Stimulated activated effector memory CD8-positive, alpha-beta T cell treated with anti-CD3 and anti-CD28 coated beads, Interleukin-12 subunit alpha, Interleukin-12 subunit beta, amount 100 ng/mL, for 72 hours (primary cell): Measurements from ENCODE around the gene TMEM63B.

Experiments used
- ATAC-seq: fragments of 150-1000 bp; cut with Tn5 transposase; 2 replicates; pipeline ENCODE4 v1.10.0; 2021
- DNase-seq, 2 donors: peaks; one replicate each; pipeline ENCODE4 v3.0.0; 2021 to 2022; ENCODE audit warnings: low spot score in 2 of 2
- H3K27ac Mint-ChIP-seq: one replicate; pipeline ENCODE4 v1.8.0; 2022; ENCODE audit warnings: mild to moderate bottlenecking, mixed read lengths
- H3K36me3 Mint-ChIP-seq: one replicate; pipeline ENCODE4 v1.8.0; 2022; ENCODE audit warnings: mild to moderate bottlenecking, mixed read lengths
- H3K4me1 Mint-ChIP-seq: one replicate; pipeline ENCODE4 v1.8.0; 2022; ENCODE audit warnings: mixed read lengths
- H3K4me3 Mint-ChIP-seq: one replicate; pipeline ENCODE4 v1.8.0; 2022; ENCODE audit warnings: mild to moderate bottlenecking, mixed read lengths
- H3K9me3 Mint-ChIP-seq: one replicate; pipeline ENCODE4 v1.8.0; 2022; ENCODE audit warnings: mixed read lengths

TMEM63B gene

GRCh38 chr6:44122801-44123200 lies 4.6 kb upstream of the TMEM63B start:
- Mint-ChIP-seq H3K27ac (no peak overlapping the region), H3K4me3 (peak overlapping the region; percentile 17), H3K9me3 (no peaks in the 10 kb centered on the region), H3K36me3 (peaks cover 24% of the 10 kb centered on the region), H3K4me1 (peaks cover 69% of the 10 kb centered on the region)
- ATAC-seq = no peak
- no peak for DNase-seq

GRCh38 chr6:44123544-44123943 lies 3.8 kb upstream of the TMEM63B start:
- peaks cover 31% of the 10 kb centered on the region for H3K36me3 Mint-ChIP-seq
- DNase-seq = no peak

GRCh38 chr6:44126320-44127149 lies 819 bp upstream of the TMEM63B start:
- H3K36me3 Mint-ChIP-seq = peaks cover 25% of the 10 kb centered on the region
- peaks cover 60% of the 10 kb centered on the region for H3K4me1 Mint-ChIP-seq
- H3K9me3 Mint-ChIP-seq = no peaks in the 10 kb centered on the region
- DNase-seq (peak; percentile 61 to 89), ATAC-seq (peak; percentile 90)
- peak overlapping the region; percentile 83 for H3K4me3 Mint-ChIP-seq
- H3K27ac Mint-ChIP-seq = peak overlapping the region; percentile 96

More at GRCh38 chr6:44123544-44123943, 3.8 kb upstream of the TMEM63B start:
- Mint-ChIP-seq H3K27ac (no peak overlapping the region), H3K9me3 (no peaks in the 10 kb centered on the region), H3K4me3 (peak overlapping the region; percentile 17), H3K4me1 (peaks cover 71% of the 10 kb centered on the region)
- ATAC-seq = no peak

GRCh38 chr6:44128020-44128917 lies 915 bp downstream of the TMEM63B start:
- peaks cover 25% of the 10 kb centered on the region for H3K36me3 Mint-ChIP-seq
- H3K4me1 Mint-ChIP-seq = peaks cover 56% of the 10 kb centered on the region
- H3K4me3 Mint-ChIP-seq = peak overlapping the region; percentile 83
- ATAC-seq (no peak), DNase-seq (peak; percentile 18 to 60)
- no peaks in the 10 kb centered on the region for H3K9me3 Mint-ChIP-seq
- H3K27ac Mint-ChIP-seq = peak overlapping the region; percentile 96

GRCh38 chr6:44129841-44130322 lies 2.5 kb downstream of the TMEM63B start:
- ATAC-seq (no peak), DNase-seq (no peak)
- peaks cover 54% of the 10 kb centered on the region for H3K4me1 Mint-ChIP-seq
- peak overlapping the region; percentile 83 for H3K4me3 Mint-ChIP-seq
- no peak overlapping the region for H3K27ac Mint-ChIP-seq
- no peaks in the 10 kb centered on the region for H3K9me3 Mint-ChIP-seq
- H3K36me3 Mint-ChIP-seq = peaks cover 25% of the 10 kb centered on the region

GRCh38 chr6:44131892-44132291 lies 4.5 kb downstream of the TMEM63B start:
- DNase-seq = no peak
- Mint-ChIP-seq H3K4me3 (no peak overlapping the region), H3K27ac (no peak overlapping the region), H3K4me1 (peaks cover 52% of the 10 kb centered on the region), H3K9me3 (no peaks in the 10 kb centered on the region), H3K36me3 (peaks cover 23% of the 10 kb centered on the region)
- no peak for ATAC-seq

GRCh38 chr6:44132476-44132875 lies 5.1 kb downstream of the TMEM63B start:
- DNase-seq (no peak), ATAC-seq (no peak)
- H3K27ac Mint-ChIP-seq = no peak overlapping the region
- H3K4me3 Mint-ChIP-seq = no peak overlapping the region
- peaks cover 20% of the 10 kb centered on the region for H3K36me3 Mint-ChIP-seq
- H3K4me1 Mint-ChIP-seq = peaks cover 52% of the 10 kb centered on the region
- no peaks in the 10 kb centered on the region for H3K9me3 Mint-ChIP-seq

- Mint-ChIP-seq H3K9me3 (no peaks in the 10 kb centered on the region), H3K4me3 (no peak overlapping the region), H3K36me3 (peaks cover 13% of the 10 kb centered on the region), H3K27ac (peak overlapping the region; percentile 73), H3K4me1 (peaks cover 49% of the 10 kb centered on the region)
- DNase-seq (no peak), ATAC-seq (no peak)
Observed at GRCh38 chr6:44133003-44133931, 5.9 kb downstream of the TMEM63B start.

GRCh38 chr6:44133981-44134711 lies 6.8 kb downstream of the TMEM63B start:
- H3K27ac Mint-ChIP-seq = peak overlapping the region; percentile 80
- peaks cover 18% of the 10 kb centered on the region for H3K36me3 Mint-ChIP-seq
- peak; percentile 8 for ATAC-seq

GRCh38 chr6:44135173-44135758 lies 7.9 kb downstream of the TMEM63B start:
- Mint-ChIP-seq H3K4me3 (no peak overlapping the region), H3K9me3 (no peaks in the 10 kb centered on the region), H3K27ac (peak overlapping the region; percentile 80), H3K36me3 (peaks cover 24% of the 10 kb centered on the region), H3K4me1 (peaks cover 39% of the 10 kb centered on the region)
- DNase-seq (no peak), ATAC-seq (no peak)

More at GRCh38 chr6:44133981-44134711, 6.8 kb downstream of the TMEM63B start:
- Mint-ChIP-seq H3K4me3 (no peak overlapping the region), H3K4me1 (peaks cover 45% of the 10 kb centered on the region), H3K9me3 (no peaks in the 10 kb centered on the region)
- DNase-seq = no peak

- peak overlapping the region; percentile 68 for H3K27ac Mint-ChIP-seq
- DNase-seq (no peak), ATAC-seq (no peak)
- no peak overlapping the region for H3K4me3 Mint-ChIP-seq
- peaks cover 45% of the 10 kb centered on the region for H3K4me1 Mint-ChIP-seq
- H3K36me3 Mint-ChIP-seq = peaks cover 24% of the 10 kb centered on the region
- H3K9me3 Mint-ChIP-seq = no peaks in the 10 kb centered on the region
Observed at GRCh38 chr6:44135875-44136274, 8.5 kb downstream of the TMEM63B start.

GRCh38 chr6:44138717-44139350 lies 11.5 kb downstream of the TMEM63B start:
- ATAC-seq (no peak), DNase-seq (no peak)
- no peak overlapping the region for H3K27ac Mint-ChIP-seq
- peaks cover 24% of the 10 kb centered on the region for H3K36me3 Mint-ChIP-seq
- H3K4me3 Mint-ChIP-seq = no peak overlapping the region
- peaks cover 31% of the 10 kb centered on the region for H3K4me1 Mint-ChIP-seq
- no peaks in the 10 kb centered on the region for H3K9me3 Mint-ChIP-seq

GRCh38 chr6:44139351-44139743 lies 12.0 kb downstream of the TMEM63B start:
- no peaks in the 10 kb centered on the region for H3K9me3 Mint-ChIP-seq
- DNase-seq (no peak), ATAC-seq (no peak)
- H3K4me1 Mint-ChIP-seq = peaks cover 28% of the 10 kb centered on the region
- no peak overlapping the region for H3K4me3 Mint-ChIP-seq
- H3K27ac Mint-ChIP-seq = no peak overlapping the region
- peaks cover 28% of the 10 kb centered on the region for H3K36me3 Mint-ChIP-seq
